T-cell (primary cell): Measurements from ENCODE around the gene NEUROG1. TPM values are rescaled to one million over a fixed set of nuclear protein-coding genes. Genes with fewer than 3 reads are reported as not detected.

Source experiments
- ATAC-seq, 4 experiments: fragments of 200-7000 bp in 3 of 4; fragments of 150-1000 bp in 1 of 4; cut with Tn5 transposase; replicated peaks in 1 of 4; 1 replicate in 3 of 4; 2 replicates in 1 of 4; pipeline ENCODE4 v1.10.0; 2021; ENCODE audit warnings: moderate library complexity in 3 of 4, mild to moderate bottlenecking in 2 of 4, moderate number of reproducible peaks in 1 of 4
- CTCF ChIA-PET, 2 donors: fragments of 300-600 bp; sonication (Branson Sonifier 250); formaldehyde crosslinking; loops; one replicate each; lab custom pipeline; 2022; ENCODE audit warnings: antibody characterized with exemption in 2 of 2; lab: Charles Lee
- POLR2A ChIA-PET, 2 donors: fragments of 300-600 bp; sonication (Branson Sonifier 250); formaldehyde crosslinking; loops; one replicate each; lab custom pipeline; 2022; ENCODE audit warnings: antibody characterized with exemption in 2 of 2; lab: Charles Lee
- DNase-seq, 35 experiments: peaks; one replicate each; pipeline versions ENCODE4 v3.0.0 to v3.0.0-alpha.2; 2013 to 2023
- H3K27ac ChIP-seq: one replicate; pipeline ENCODE4 v1.5.1; 2013; ENCODE audit warnings: low read length
- H3K27me3 ChIP-seq, 2 experiments: replicated peaks in 1 of 2; 1 replicate in 1 of 2; 2 replicates in 1 of 2; pipeline versions ENCODE4 v1.6.1 to v1.7.0; 2013; ENCODE audit warnings: low read length in 1 of 2, mixed read lengths in 1 of 2; ENCODE audit not compliant: control insufficient read depth in 2 of 2, insufficient read depth in 2 of 2; ENCODE audit errors: extremely low read depth in 1 of 2
- H3K36me3 ChIP-seq, 2 donors: 1 replicate in 1 of 2; 2 replicates in 1 of 2; pipeline versions ENCODE4 v1.6.1 to v1.7.0; 2013; ENCODE audit warnings: low read length in 1 of 2; ENCODE audit not compliant: control insufficient read depth in 2 of 2, insufficient read depth in 1 of 2; ENCODE audit errors: extremely low read depth in 1 of 2
- H3K4me1 ChIP-seq, 2 experiments: 1 replicate in 1 of 2; 2 replicates in 1 of 2; pipeline versions ENCODE4 v1.6.1 to v1.7.0; 2013; ENCODE audit warnings: low read length in 2 of 2, mixed read lengths in 1 of 2; ENCODE audit not compliant: insufficient read depth in 2 of 2, control insufficient read depth in 1 of 2; ENCODE audit errors: extremely low read depth in 1 of 2
- H3K4me3 ChIP-seq, 2 donors: 1 replicate in 1 of 2; 2 replicates in 1 of 2; pipeline versions ENCODE4 v1.5.1 to v1.7.0; 2013; ENCODE audit warnings: mild to moderate bottlenecking in 2 of 2, low read length in 1 of 2, moderate library complexity in 1 of 2; ENCODE audit not compliant: control insufficient read depth in 1 of 2; ENCODE audit errors: extremely low read depth in 1 of 2
- H3K9me3 ChIP-seq: 2 replicates; pipeline ENCODE4 v1.7.0; 2013
- H3K27ac Mint-ChIP-seq, 2 donors: one replicate each; pipeline ENCODE4 v1.8.0; 2020 to 2021; ENCODE audit warnings: mild to moderate bottlenecking in 2 of 2, mixed read lengths in 2 of 2
- H3K27me3 Mint-ChIP-seq, 2 donors: one replicate each; pipeline ENCODE4 v1.8.0; 2021 to 2022; ENCODE audit warnings: mixed read lengths in 2 of 2
- H3K36me3 Mint-ChIP-seq: one replicate; pipeline ENCODE4 v1.8.0; 2021; ENCODE audit warnings: mixed read lengths
- H3K4me1 Mint-ChIP-seq, 3 donors: one replicate each; pipeline ENCODE4 v1.8.0; 2020 to 2022; ENCODE audit warnings: mixed read lengths in 3 of 3, mild to moderate bottlenecking in 1 of 3
- H3K4me3 Mint-ChIP-seq, 3 donors: one replicate each; pipeline ENCODE4 v1.8.0; 2020 to 2022; ENCODE audit warnings: mild to moderate bottlenecking in 3 of 3, mixed read lengths in 3 of 3, moderate library complexity in 3 of 3
- H3K9me3 Mint-ChIP-seq, 3 donors: one replicate each; pipeline ENCODE4 v1.8.0; 2020 to 2022; ENCODE audit warnings: mixed read lengths in 3 of 3
- WGBS: methylation state at CpG from one replicate; pipeline ENCODE4 v1.1.5; 2013; ENCODE audit warnings: missing lambda C conversion rate; ENCODE audit not compliant: insufficient coverage; 5-methylcytosine and 5-hydroxymethylcytosine counted together
- total RNA-seq, 35 experiments: library from RNA in 6 of 35; stranded (reverse) in 6 of 35; fragments of 120-200 nt in 1 of 35; gene quantifications; one replicate each; pipeline versions ENCODE4 v1.2.1 to v1.2.4 and lab custom pipeline; 2013 to 2026

The NEUROG1 gene
- total RNA-seq, 5 donors from 2014 or later (not counting 1 experiment from before 2014, with no cell fraction given) = not detected

DNA sequence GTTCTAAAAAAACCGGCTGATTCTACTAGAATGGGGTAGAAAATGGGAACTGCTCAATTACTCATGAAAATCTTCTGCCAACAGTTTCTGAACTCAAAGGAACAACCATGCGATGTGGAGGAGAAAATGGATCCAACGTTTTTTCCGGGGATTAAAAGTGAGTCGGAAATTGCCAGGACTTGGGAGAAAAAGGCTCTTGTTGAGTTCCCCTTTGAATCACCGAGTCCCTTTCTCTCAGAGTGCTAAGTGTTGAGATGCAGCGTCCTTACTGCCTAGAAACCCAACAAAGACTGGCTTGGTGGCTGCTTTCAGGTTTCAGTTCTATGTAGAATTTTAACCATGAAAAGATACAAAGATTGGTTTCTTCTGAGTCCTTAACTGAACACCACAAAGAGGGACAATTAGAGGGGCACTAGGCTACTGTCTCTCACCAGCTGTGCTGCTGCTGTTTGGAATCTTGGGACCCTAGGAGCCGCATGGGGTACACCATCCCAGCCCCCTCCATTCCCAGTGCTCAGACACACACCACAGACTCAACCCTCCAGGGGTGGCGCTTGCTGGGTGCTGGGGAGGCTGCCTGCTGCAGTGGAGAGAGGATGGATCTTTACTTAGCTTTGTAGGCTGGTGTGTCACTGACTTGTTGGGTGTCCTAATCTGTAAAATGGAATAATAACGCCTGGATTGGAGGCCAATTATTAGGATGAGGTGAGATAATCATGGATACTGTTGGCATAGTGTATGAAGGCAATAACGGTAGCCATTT is 21.5 kb upstream of the NEUROG1 start:
- DNase-seq (no peak), ATAC-seq (no peak)
- Mint-ChIP-seq H3K9me3 (no peaks in the 10 kb centered on the region), H3K27me3 (peaks cover 28 to 34% of the 10 kb centered on the region in 2 donors), H3K4me3 (no peak overlapping the region), H3K27ac (no peak overlapping the region), H3K4me1 (peaks cover 4 to 11% (median 6%) of the 10 kb centered on the region in 3 donors), H3K36me3 (no peaks in the 10 kb centered on the region)
- 82% methylated on average over 5 of the region's 11 CpGs for WGBS
- no peak overlapping the region for H3K4me3 ChIP-seq
- no peak overlapping the region for H3K27ac ChIP-seq
- ChIA-PET CTCF (no interaction called here), POLR2A (no interaction called here)
- peaks cover 0 to 37% of the 10 kb centered on the region in 2 experiments for H3K27me3 ChIP-seq
- no peaks in the 10 kb centered on the region for H3K36me3 ChIP-seq
- peaks cover 0 to 6% of the 10 kb centered on the region in 2 experiments for H3K4me1 ChIP-seq
- H3K9me3 ChIP-seq = no peaks in the 10 kb centered on the region

DNA sequence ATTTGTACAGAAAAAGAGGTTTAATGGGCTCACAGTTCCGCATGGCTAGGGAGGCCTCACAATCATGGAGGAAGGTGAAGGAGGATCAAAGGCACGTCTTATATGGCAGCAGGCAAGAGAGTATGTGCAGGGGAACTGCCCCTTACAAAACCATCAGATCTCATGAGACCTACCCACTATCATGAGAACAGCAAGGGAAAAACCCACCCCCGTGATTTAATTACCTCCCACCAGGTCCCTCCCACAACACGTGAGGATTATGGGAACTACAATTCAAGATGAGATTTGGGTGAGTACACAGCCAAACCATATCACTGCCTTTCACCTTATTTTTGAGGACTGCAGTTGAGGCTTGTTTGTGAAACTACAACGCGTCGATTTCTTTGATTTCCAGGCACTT is 20.9 kb upstream of the NEUROG1 start:
- no peak for DNase-seq
- WGBS = 100% methylated on average over 1 of the region's 7 CpGs
- H3K36me3 Mint-ChIP-seq = no peaks in the 10 kb centered on the region
- Histone ChIP-seq H3K9me3 (no peaks in the 10 kb centered on the region), H3K4me1 (peaks cover 0 to 6% of the 10 kb centered on the region in 2 experiments), H3K27ac (no peak overlapping the region), H3K36me3 (no peaks in the 10 kb centered on the region), H3K4me3 (no peak overlapping the region), H3K27me3 (peaks cover 0 to 42% of the 10 kb centered on the region in 2 experiments)
- POLR2A ChIA-PET = no interaction called here
- H3K9me3 Mint-ChIP-seq = no peaks in the 10 kb centered on the region
- no peak overlapping the region for H3K4me3 Mint-ChIP-seq
- CTCF ChIA-PET = interaction anchor here in 1 of 2 donors (0.6 kb wide), 1 partner anchor 942 kb away, joined by 5 read pairs; no protein-coding TSS in a partner anchor
- no peak overlapping the region for H3K27ac Mint-ChIP-seq
- peaks cover 4 to 11% (median 6%) of the 10 kb centered on the region in 3 donors for H3K4me1 Mint-ChIP-seq
- H3K27me3 Mint-ChIP-seq = peaks cover 34 to 40% of the 10 kb centered on the region in 2 donors
- ATAC-seq = no peak

DNA sequence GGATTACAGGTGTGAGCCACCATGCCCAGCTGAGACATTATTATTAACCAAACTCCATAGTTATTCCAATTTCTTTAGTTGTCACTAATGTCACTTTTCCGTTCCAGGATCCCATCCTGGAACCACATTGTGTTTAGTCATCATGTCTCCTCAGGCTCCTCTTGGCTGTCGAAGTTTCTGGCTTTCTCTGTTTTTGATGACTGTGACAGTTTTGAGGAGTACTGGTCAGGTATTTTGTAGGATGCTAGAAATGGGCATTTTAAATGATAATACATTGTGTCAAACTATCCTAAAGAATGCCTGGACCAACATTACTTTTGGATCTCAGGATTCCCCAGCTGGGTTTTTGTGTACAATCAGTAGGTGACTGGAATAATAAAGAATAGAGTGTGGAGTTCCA is 19.8 kb upstream of the NEUROG1 start:
- CTCF ChIA-PET = interaction anchor here (0.9 to 1.0 kb wide), 2 partner anchors 9 to 93 kb away, joined by 3 to 4 read pairs; no protein-coding TSS in a partner anchor
- Mint-ChIP-seq H3K27ac (no peak overlapping the region), H3K27me3 (peaks cover 40 to 43% of the 10 kb centered on the region in 2 donors)

DNA sequence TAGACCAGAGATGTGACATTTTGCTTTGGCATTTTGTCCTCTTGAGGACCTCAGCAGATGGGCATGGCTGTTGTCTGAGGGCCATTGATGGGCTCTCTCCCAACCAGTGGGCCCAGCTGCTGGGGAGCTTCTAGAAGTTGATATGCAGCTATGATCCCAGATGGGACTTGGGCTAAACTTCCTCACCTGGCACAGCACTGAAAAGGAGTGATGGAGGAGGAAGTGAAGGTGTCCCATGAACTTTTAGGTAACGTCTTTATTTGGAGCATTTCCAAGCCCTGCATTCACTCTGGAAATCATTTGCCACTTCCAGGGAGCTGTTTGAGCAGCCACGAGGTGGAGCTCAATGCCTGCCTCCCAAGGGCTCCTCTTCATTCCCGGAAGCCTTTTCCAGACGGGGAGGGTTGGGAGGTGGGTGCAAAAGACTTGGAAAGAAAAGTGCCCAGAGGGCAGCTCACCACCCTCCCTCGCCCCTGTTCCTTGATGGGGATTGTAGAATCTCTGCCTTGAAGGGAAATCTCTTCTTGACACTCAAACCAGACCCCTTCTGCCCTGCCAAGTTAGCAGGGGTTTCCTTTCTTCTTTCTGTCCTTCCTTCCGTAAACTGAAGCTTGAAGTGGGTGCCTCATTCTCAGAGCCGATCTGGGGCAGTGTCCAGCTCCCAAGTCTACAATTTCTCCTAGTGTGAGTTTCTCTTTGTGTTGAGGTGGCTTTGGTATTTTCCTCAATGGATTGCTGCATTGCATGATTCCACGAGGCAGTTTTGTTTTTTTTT is 18.1 kb upstream of the NEUROG1 start:
- no CpG with 5 or more reads among the region's 8 CpGs for WGBS
- peaks cover 47 to 53% of the 10 kb centered on the region in 2 donors for H3K27me3 Mint-ChIP-seq
- H3K27ac ChIP-seq = no peak overlapping the region
- H3K4me1 ChIP-seq = no peaks in the 10 kb centered on the region
- H3K4me3 ChIP-seq = no peak overlapping the region
- DNase-seq = no peak
- peaks cover 0 to 53% of the 10 kb centered on the region in 2 experiments for H3K27me3 ChIP-seq
- ATAC-seq = no peak
- no peaks in the 10 kb centered on the region for H3K36me3 Mint-ChIP-seq
- CTCF ChIA-PET = interaction anchor here (0.5 to 0.9 kb wide), 6 partner anchors 12 to 612 kb away, joined by 3 to 10 read pairs (median 4); no protein-coding TSS in a partner anchor
- POLR2A ChIA-PET = interaction anchor here in 1 of 2 donors (0.6 kb wide), 1 partner anchor 16 kb away, joined by 7 read pairs; no protein-coding TSS in a partner anchor
- no peaks in the 10 kb centered on the region for H3K9me3 Mint-ChIP-seq
- H3K27ac Mint-ChIP-seq = no peak overlapping the region
- no peak overlapping the region for H3K4me3 Mint-ChIP-seq
- no peaks in the 10 kb centered on the region for H3K4me1 Mint-ChIP-seq
- no peaks in the 10 kb centered on the region for H3K36me3 ChIP-seq
- no peaks in the 10 kb centered on the region for H3K9me3 ChIP-seq

More for the DNA sequence above, 19.8 kb upstream of the NEUROG1 start:
- no peaks in the 10 kb centered on the region for H3K9me3 Mint-ChIP-seq
- H3K4me3 Mint-ChIP-seq = no peak overlapping the region
- Histone ChIP-seq H3K4me3 (no peak overlapping the region), H3K27me3 (peaks cover 0 to 52% of the 10 kb centered on the region in 2 experiments), H3K4me1 (peaks cover 0 to under 1% of the 10 kb centered on the region in 2 experiments), H3K9me3 (no peaks in the 10 kb centered on the region), H3K27ac (no peak overlapping the region), H3K36me3 (no peaks in the 10 kb centered on the region)
- peaks cover 0 to 5% (median under 1%) of the 10 kb centered on the region in 3 donors for H3K4me1 Mint-ChIP-seq
- no peak for ATAC-seq
- DNase-seq = no peak
- no peaks in the 10 kb centered on the region for H3K36me3 Mint-ChIP-seq
- POLR2A ChIA-PET = no interaction called here
- WGBS = 100% methylated on average over 1 of the region's 2 CpGs

DNA sequence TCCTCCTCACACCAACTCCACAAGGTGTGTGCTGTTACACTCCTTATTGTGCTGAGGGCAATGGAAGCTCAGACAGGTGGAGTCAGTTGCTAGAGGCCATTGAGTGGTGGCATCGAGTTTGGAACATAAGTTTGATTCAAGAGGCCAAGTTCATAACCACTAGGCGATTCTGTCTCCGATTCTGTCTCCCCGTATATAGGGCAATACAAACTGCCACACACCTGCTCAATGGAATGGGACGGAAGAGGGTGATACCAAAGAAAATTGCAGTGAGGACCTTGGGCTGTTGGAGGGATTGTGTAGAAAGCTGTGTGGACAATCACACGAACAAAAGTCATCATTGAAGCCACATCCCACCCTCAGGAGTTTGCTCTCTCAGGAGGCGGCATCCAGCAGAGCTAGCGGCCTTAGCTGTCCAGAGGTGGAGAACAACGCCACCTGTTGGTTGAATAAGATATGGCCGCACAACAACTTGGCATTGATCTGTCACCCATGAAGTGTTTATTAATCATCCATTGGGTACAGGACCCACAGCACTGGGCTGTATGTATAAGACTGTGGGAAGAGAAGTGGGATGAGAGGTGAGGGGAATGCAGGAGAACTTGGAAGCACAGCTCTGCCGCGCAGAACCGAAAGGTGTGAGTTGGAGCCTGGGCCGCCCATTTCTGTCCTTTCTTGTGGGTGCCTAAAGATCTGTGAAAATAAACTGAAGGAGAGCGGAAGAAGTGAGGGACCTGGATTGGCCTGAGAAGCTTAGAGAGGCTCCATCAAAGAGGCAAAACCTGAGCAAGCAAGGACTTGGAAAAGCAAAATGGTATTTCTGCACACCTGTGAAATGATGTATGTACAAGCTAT is 16.1 kb upstream of the NEUROG1 start:
- Mint-ChIP-seq H3K27ac (no peak overlapping the region), H3K27me3 (peaks cover 53 to 58% of the 10 kb centered on the region in 2 donors), H3K9me3 (no peaks in the 10 kb centered on the region), H3K4me1 (no peaks in the 10 kb centered on the region), H3K36me3 (no peaks in the 10 kb centered on the region), H3K4me3 (no peak overlapping the region)
- Histone ChIP-seq H3K4me1 (no peaks in the 10 kb centered on the region), H3K9me3 (no peaks in the 10 kb centered on the region), H3K36me3 (no peaks in the 10 kb centered on the region), H3K4me3 (no peak overlapping the region), H3K27me3 (peaks cover 3 to 61% of the 10 kb centered on the region in 2 experiments), H3K27ac (no peak overlapping the region)
- POLR2A ChIA-PET = interaction anchor here in 1 of 2 donors (0.6 kb wide), 1 partner anchor 88 kb away, joined by 4 read pairs; no protein-coding TSS in a partner anchor
- 43% methylated on average over 9 of the region's 15 CpGs for WGBS
- CTCF ChIA-PET = interaction anchor here (0.7 to 3.0 kb wide), 13 partner anchors 9 to 97 kb away, joined by 3 to 12 read pairs (median 5); no protein-coding TSS in a partner anchor
- DNase-seq (peak in 30 of 35 experiments; percentile 5 to 66 (median 29)), ATAC-seq (peak in 3 of 4 experiments; percentile 17 to 56 (median 32))
